Activated naive CD8-positive, alpha-beta T cell treated with anti-CD3 and anti-CD28 coated beads for 36 hours (primary cell): Measurements from ENCODE around the gene IQCM. TPM values are rescaled to one million over a fixed set of nuclear protein-coding genes. Genes with fewer than 3 reads are reported as not detected.

Experiments
- DNase-seq: peaks from one replicate; pipeline ENCODE4 v3.0.0; 2021
- H3K27ac Mint-ChIP-seq: one replicate; pipeline ENCODE4 v1.8.0; 2022; ENCODE audit warnings: mild to moderate bottlenecking, moderate library complexity, mixed read lengths
- H3K27me3 Mint-ChIP-seq: one replicate; pipeline ENCODE4 v1.8.0; 2022; ENCODE audit warnings: mild to moderate bottlenecking, mixed read lengths
- H3K36me3 Mint-ChIP-seq: one replicate; pipeline ENCODE4 v1.8.0; 2021; ENCODE audit warnings: mild to moderate bottlenecking, mixed read lengths
- H3K4me1 Mint-ChIP-seq: one replicate; pipeline ENCODE4 v1.8.0; 2021; ENCODE audit warnings: mixed read lengths
- H3K4me3 Mint-ChIP-seq: one replicate; pipeline ENCODE4 v1.8.0; 2022; ENCODE audit warnings: mild to moderate bottlenecking, moderate library complexity, mixed read lengths
- H3K9me3 Mint-ChIP-seq: one replicate; pipeline ENCODE4 v1.8.0; 2022; ENCODE audit warnings: mixed read lengths
- total RNA-seq, 2 experiments: library from RNA; stranded (reverse); gene quantifications; one replicate each; pipeline ENCODE4 v1.2.3, GENCODE V29; 2021

IQCM gene
- total RNA-seq, 2 experiments from 2014 or later: not detected

DNA sequence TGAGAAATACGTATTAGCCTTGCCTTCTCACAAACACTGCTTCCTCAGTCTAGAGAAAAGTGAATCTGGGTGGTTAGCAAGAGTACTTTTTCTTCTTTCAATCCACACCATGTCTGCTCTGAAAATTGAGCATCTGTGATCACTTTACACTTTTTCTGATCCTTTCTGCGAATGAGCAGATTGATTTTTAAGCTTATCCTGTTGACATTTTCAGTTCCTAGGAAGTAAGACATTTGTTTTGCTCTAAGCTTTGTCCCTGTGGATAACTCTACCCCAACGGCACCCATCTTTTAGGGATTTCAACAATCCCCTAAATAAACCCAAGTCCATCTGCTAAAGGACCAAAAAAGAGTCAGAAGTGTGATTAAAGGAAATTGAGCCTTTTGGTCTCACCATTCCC lies 487.5 kb downstream of the IQCM start:
- no peaks in the 10 kb centered on the region for H3K27me3 Mint-ChIP-seq
- no peaks in the 10 kb centered on the region for H3K4me1 Mint-ChIP-seq
- H3K9me3 Mint-ChIP-seq: peaks cover under 1% of the 10 kb centered on the region
- H3K27ac Mint-ChIP-seq: no peak overlapping the region
- no peaks in the 10 kb centered on the region for H3K36me3 Mint-ChIP-seq
- no peak for DNase-seq
- no peak overlapping the region for H3K4me3 Mint-ChIP-seq

DNA sequence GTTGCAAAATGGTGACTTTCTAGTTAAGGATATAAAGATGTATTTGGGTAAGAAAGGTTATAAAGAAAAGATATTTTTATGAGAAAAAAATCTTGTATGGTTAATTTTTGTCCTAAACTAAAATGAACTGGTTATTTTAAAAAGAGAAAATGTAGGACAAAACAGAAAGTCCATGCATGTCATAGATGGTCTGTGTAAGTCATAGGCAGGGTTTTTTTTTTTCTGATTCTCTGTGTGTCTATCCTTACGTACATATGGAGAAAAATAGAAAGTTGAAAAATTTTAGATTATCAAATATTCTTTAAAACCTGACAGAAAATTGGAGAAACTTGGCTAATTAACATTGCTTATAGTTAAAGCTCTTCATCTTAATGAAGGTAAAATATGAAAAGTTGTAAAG lies 493.4 kb downstream of the IQCM start:
- Mint-ChIP-seq H3K27me3 (no peaks in the 10 kb centered on the region), H3K9me3 (peaks cover 5% of the 10 kb centered on the region), H3K4me1 (no peaks in the 10 kb centered on the region), H3K36me3 (no peaks in the 10 kb centered on the region), H3K27ac (no peak overlapping the region), H3K4me3 (no peak overlapping the region)
- DNase-seq: no peak

DNA sequence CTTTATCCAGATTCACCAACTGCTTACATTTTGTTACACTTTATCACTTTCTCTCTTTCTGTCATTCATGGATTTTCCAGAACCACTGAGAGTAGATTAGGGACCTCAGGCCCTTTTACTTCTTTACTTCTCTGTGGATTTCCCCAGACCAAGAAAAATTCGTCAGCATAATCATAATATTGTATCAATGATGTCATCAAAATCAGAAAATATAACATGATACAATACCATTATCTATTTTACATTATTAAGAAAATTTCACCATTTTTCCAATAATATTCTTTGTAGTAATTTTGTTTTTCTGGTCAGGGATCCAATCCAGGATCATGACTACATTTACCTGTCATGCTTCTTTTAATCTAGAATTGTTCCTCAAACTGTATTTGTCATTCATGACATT lies 494.2 kb downstream of the IQCM start:
- H3K27me3 Mint-ChIP-seq: no peaks in the 10 kb centered on the region
- H3K4me1 Mint-ChIP-seq: no peaks in the 10 kb centered on the region
- peaks cover 5% of the 10 kb centered on the region for H3K9me3 Mint-ChIP-seq

DNA sequence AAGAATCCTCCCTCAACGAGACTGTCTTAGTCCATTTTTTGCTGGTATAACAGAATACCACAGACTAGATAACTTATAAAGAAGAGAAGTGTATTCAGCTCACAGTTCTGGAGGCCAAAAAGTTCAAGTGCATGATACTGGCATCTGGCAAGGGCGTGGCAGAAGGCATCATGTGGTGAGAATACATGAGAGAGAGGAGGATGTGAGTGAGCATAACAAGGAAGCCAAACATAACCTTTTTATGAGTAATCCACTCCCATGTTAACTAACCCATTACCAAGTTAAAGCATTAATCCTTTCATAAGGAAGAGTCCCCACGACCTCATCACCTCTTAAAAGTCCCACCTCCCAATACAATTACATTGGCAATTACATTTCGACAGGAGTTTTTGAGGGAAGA lies 504.6 kb downstream of the IQCM start:
- Mint-ChIP-seq H3K27me3 (no peaks in the 10 kb centered on the region), H3K27ac (no peak overlapping the region), H3K4me1 (no peaks in the 10 kb centered on the region), H3K36me3 (no peaks in the 10 kb centered on the region), H3K4me3 (no peak overlapping the region), H3K9me3 (peaks cover 1% of the 10 kb centered on the region)
- no peak for DNase-seq

More for the DNA sequence above, 494.2 kb downstream of the IQCM start:
- H3K36me3 Mint-ChIP-seq: no peaks in the 10 kb centered on the region
- no peak overlapping the region for H3K4me3 Mint-ChIP-seq
- H3K27ac Mint-ChIP-seq: no peak overlapping the region
- no peak for DNase-seq

DNA sequence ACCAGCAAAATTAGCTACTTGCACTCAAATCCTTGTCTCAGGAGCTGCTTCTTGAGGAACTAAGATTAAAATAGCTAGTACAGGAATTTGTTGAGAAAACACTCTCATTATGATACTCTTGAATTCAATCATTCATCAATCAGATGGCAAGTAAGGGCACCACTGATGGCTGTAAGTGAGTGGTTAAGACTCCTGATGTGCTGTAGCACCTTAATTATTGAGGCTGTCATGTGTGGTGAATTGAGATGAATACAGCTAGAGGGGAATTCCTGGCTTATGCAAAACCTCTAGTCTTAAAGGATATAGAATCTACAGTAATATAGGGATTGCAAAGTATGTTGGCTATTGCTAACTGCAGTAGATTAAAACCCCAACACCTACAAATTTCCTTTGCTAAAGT lies 509.1 kb downstream of the IQCM start:
- no peaks in the 10 kb centered on the region for H3K27me3 Mint-ChIP-seq
- H3K4me3 Mint-ChIP-seq: no peak overlapping the region
- no peak for DNase-seq
- H3K9me3 Mint-ChIP-seq: no peaks in the 10 kb centered on the region
- H3K27ac Mint-ChIP-seq: no peak overlapping the region
- no peaks in the 10 kb centered on the region for H3K4me1 Mint-ChIP-seq
- no peaks in the 10 kb centered on the region for H3K36me3 Mint-ChIP-seq
